Breast epithelium (tissue), 3 donors: ENCODE data around the gene MEF2B.

ENCODE experiments used
- CTCF ChIP-seq, 3 donors: fragments of 450-650 bp; IDR thresholded peaks; one replicate each; pipeline ENCODE4 v1.5.1; 2016 to 2017; ENCODE audit warnings: antibody characterized with exemption in 3 of 3, mild to moderate bottlenecking in 3 of 3, moderate library complexity in 3 of 3
- POLR2A ChIP-seq: fragments of 450-650 bp; IDR thresholded peaks from one replicate; pipeline ENCODE4 v1.6.1; 2016; ENCODE audit warnings: antibody characterized with exemption, mild to moderate bottlenecking, moderate library complexity
- POLR2AphosphoS5 ChIP-seq, 3 donors: sonication (generic); formaldehyde crosslinking; IDR thresholded peaks; one replicate each; pipeline ENCODE4 v1.6.1; 2017; ENCODE audit warnings: antibody characterized with exemption in 3 of 3

- TF ChIP-seq POLR2A (no peak), POLR2AphosphoS5 (IDR thresholded peaks at IDR 0.05) (no peak), CTCF (IDR thresholded peaks at IDR 0.05) (no peak)
These were observed 56.9 kb downstream of the MEF2B start for GRCh38 chr19:19113040-19113626.
